NT2/D1 (cell line): ENCODE measurements around the gene THEM4.

Experiments used
- DNase-seq: peaks from one replicate; pipeline ENCODE4 v3.0.0-alpha.2; 2011; ENCODE audit warnings: low read depth, low spot score
- H3K27me3 ChIP-seq: 2 replicates; pipeline ENCODE4 v1.6.0; 2011; ENCODE audit warnings: mild to moderate bottlenecking; ENCODE audit not compliant: insufficient read length, insufficient read depth
- H3K36me3 ChIP-seq: 2 replicates; pipeline ENCODE4 v1.6.1; 2011; ENCODE audit warnings: mild to moderate bottlenecking, low read length, mixed read lengths; ENCODE audit not compliant: insufficient read depth, insufficient read length
- H3K4me1 ChIP-seq: 2 replicates; pipeline ENCODE4 v1.5.1; 2011; ENCODE audit not compliant: insufficient read depth, insufficient read length
- H3K4me3 ChIP-seq: 2 replicates; pipeline ENCODE4 v1.5.1; 2011; ENCODE audit warnings: low read depth; ENCODE audit not compliant: insufficient read length
- H3K9ac ChIP-seq: 2 replicates; pipeline ENCODE4 v1.6.0; 2011; ENCODE audit warnings: low read depth; ENCODE audit not compliant: insufficient read length
- H3K9me3 ChIP-seq: 2 replicates; pipeline ENCODE4 v1.5.1; 2011; ENCODE audit warnings: mild to moderate bottlenecking, low read length; ENCODE audit not compliant: insufficient read depth
- SUZ12 ChIP-seq: IDR thresholded peaks from 2 replicates; pipeline ENCODE4 v1.6.1; 2011; ENCODE audit not compliant: insufficient read length, insufficient read depth; ENCODE audit errors: extremely low read depth
- YY1 ChIP-seq: IDR thresholded peaks from 2 replicates; pipeline ENCODE4 v1.6.1; 2011; ENCODE audit not compliant: insufficient read length, insufficient read depth
- ZNF274 ChIP-seq: IDR thresholded peaks from 2 replicates; pipeline ENCODE4 v1.6.1; 2011; ENCODE audit warnings: mild to moderate bottlenecking, low read depth, low read length

THEM4 gene

DNA sequence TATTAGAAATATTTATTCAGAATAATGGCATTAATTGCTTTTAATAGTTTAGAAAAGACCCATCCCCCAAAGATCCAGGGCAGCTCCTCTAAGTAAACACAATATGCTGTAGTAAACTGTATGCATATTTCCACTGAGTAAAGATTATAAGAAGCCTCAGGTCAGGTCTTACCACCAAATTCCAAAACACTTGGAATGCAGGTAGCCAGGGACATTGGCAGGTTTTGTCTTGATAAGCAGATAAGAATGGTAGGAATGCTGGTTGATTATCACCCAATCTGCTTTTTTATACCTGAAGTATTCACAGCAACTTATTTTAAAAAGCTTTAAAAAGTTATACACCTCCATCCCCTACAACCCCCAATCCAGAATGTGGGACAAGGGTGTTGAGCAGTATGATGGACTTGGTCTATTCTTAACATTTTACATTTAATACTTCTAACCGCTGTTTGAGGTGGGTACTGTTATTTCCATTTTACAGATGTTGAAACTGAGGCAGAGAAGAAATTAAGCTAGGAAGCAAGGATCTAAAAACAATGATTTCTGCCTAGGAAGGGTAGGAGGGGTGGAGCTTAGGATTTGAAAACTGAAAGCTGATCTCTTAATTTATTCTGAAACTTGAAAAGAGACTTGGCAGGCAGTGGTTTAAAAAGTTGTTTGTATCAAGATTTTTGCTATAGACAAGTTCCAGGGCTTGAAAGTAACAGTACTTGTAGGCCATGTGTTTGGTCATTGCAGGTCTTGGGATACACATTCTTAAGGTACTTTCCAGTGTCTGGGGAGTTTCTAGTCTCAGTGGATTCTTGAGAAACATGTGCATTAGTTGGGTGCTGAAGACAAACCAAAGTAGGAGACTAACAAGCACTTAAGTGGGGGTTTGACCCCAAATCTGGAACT, 15.6 kb upstream of the THEM4 start:
- Histone ChIP-seq H3K9me3 (peaks cover 7% of the 10 kb centered on the region; the same call in 1 of the 2 replicates), H3K4me3 (no peak overlapping the region), H3K27me3 (no peaks in the 10 kb centered on the region), H3K9ac (no peak overlapping the region), H3K4me1 (no peaks in the 10 kb centered on the region), H3K36me3 (no peaks in the 10 kb centered on the region)
- no peak for TF ChIP-seq ZNF274
- TF ChIP-seq YY1 = no peak
- TF ChIP-seq SUZ12 = no peak
- DNase-seq = no peak

GRCh38 chr1:151923422-151923821, 14.1 kb upstream of the THEM4 start:
- H3K9ac ChIP-seq = no peak overlapping the region
- TF ChIP-seq YY1 (no peak), SUZ12 (no peak), ZNF274 (no peak)
- H3K9me3 ChIP-seq = no peaks in the 10 kb centered on the region
- H3K4me3 ChIP-seq = no peak overlapping the region
- no peaks in the 10 kb centered on the region for H3K36me3 ChIP-seq
- DNase-seq = no peak
- H3K4me1 ChIP-seq = no peaks in the 10 kb centered on the region
- H3K27me3 ChIP-seq = no peaks in the 10 kb centered on the region

- Histone ChIP-seq H3K4me3 (no peak overlapping the region), H3K4me1 (no peaks in the 10 kb centered on the region), H3K9me3 (no peaks in the 10 kb centered on the region), H3K27me3 (no peaks in the 10 kb centered on the region), H3K36me3 (no peaks in the 10 kb centered on the region), H3K9ac (no peak overlapping the region)
- no peak for TF ChIP-seq ZNF274
- TF ChIP-seq SUZ12 = no peak
- TF ChIP-seq YY1 = no peak
- DNase-seq = no peak
Observed at GRCh38 chr1:151920149-151920548, 10.8 kb upstream of the THEM4 start.

- Histone ChIP-seq H3K36me3 (no peaks in the 10 kb centered on the region), H3K27me3 (no peaks in the 10 kb centered on the region), H3K4me1 (no peaks in the 10 kb centered on the region), H3K4me3 (no peak overlapping the region), H3K9ac (no peak overlapping the region), H3K9me3 (no peaks in the 10 kb centered on the region)
- TF ChIP-seq SUZ12 (no peak), YY1 (no peak), ZNF274 (no peak)
- DNase-seq = no peak
Observed at GRCh38 chr1:151918819-151919610, 9.7 kb upstream of the THEM4 start.

DNA sequence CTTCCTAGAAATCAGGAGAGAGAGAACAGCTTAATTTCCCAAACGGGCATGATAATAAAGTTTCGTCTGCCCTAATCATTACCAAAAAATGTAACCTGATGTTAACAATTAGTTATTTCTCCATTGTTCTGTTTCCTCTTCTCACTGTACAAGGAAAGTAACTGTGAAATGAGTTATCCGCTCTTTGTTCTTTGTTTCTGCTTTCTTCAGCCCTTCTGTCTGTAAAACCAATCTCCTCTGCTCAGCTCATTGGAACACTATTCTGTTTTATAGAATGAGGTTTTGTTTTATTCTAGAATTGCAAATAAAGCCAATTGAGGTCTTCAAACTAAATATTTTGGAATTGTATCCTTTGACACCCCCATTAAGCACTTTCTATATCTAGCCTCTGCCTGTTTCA, 8.8 kb upstream of the THEM4 start:
- TF ChIP-seq ZNF274 (no peak), SUZ12 (no peak), YY1 (no peak)
- Histone ChIP-seq H3K27me3 (no peaks in the 10 kb centered on the region), H3K9me3 (no peaks in the 10 kb centered on the region), H3K4me3 (no peak overlapping the region), H3K36me3 (no peaks in the 10 kb centered on the region), H3K9ac (no peak overlapping the region), H3K4me1 (no peaks in the 10 kb centered on the region)
- no peak for DNase-seq

GRCh38 chr1:151916726-151917370, 7.5 kb upstream of the THEM4 start:
- Histone ChIP-seq H3K36me3 (no peaks in the 10 kb centered on the region), H3K9me3 (no peaks in the 10 kb centered on the region), H3K4me3 (no peak overlapping the region), H3K9ac (no peak overlapping the region), H3K27me3 (no peaks in the 10 kb centered on the region), H3K4me1 (no peaks in the 10 kb centered on the region)
- TF ChIP-seq SUZ12 = no peak
- no peak for TF ChIP-seq ZNF274
- TF ChIP-seq YY1 = no peak
- no peak for DNase-seq

- no peak overlapping the region for H3K4me3 ChIP-seq
- no peaks in the 10 kb centered on the region for H3K9me3 ChIP-seq
- no peaks in the 10 kb centered on the region for H3K36me3 ChIP-seq
- no peak for TF ChIP-seq SUZ12
- no peak for TF ChIP-seq ZNF274
- TF ChIP-seq YY1 = no peak
- DNase-seq = no peak
- no peak overlapping the region for H3K9ac ChIP-seq
- H3K27me3 ChIP-seq = no peaks in the 10 kb centered on the region
- no peaks in the 10 kb centered on the region for H3K4me1 ChIP-seq
Observed at GRCh38 chr1:151915061-151915686, 5.9 kb upstream of the THEM4 start.
